GM23338 (cell line): ENCODE results near the gene CKM. TPM values are rescaled to one million over a fixed set of nuclear protein-coding genes. Genes with fewer than 3 reads are reported as not detected.

Experiments
- ATAC-seq: fragments of 200-7000 bp; cut with Tn5 transposase; 3 replicates; pipeline ENCODE4 v1.9.1; 2020
- DNase-seq: peaks from one replicate; pipeline ENCODE4 v3.0.0-alpha.2; 2015; ENCODE audit warnings: low spot score
- H2AFZ ChIP-seq: fragments of 200-600 bp; sonication (generic); 2 replicates; pipeline ENCODE4 v1.8.0; 2016; ENCODE audit warnings: antibody characterized with exemption, mild to moderate bottlenecking, moderate library complexity
- H3F3A ChIP-seq: fragments of 200-600 bp; sonication (generic); replicated peaks from 2 replicates; pipeline ENCODE4 v1.8.0; 2017; ENCODE audit warnings: antibody characterized with exemption, mixed run types, low read depth
- H3K27ac ChIP-seq: fragments of 200-600 bp; sonication (generic); 2 replicates; pipeline ENCODE4 v1.6.1; 2016; ENCODE audit warnings: low read depth
- H3K27me3 ChIP-seq: fragments of 200-600 bp; sonication (generic); 2 replicates; pipeline ENCODE4 v1.8.0; 2016; ENCODE audit warnings: mild to moderate bottlenecking, mixed run types, moderate library complexity; ENCODE audit not compliant: insufficient read depth
- H3K36me3 ChIP-seq: fragments of 200-600 bp; sonication (generic); 2 replicates; pipeline ENCODE4 v1.8.0; 2016; ENCODE audit warnings: mild to moderate bottlenecking; ENCODE audit not compliant: insufficient read depth
- H3K4me1 ChIP-seq: fragments of 200-600 bp; sonication (generic); 2 replicates; pipeline ENCODE4 v1.8.0; 2016; ENCODE audit warnings: mild to moderate bottlenecking, moderate library complexity; ENCODE audit not compliant: insufficient read depth
- H3K4me2 ChIP-seq: fragments of 200-600 bp; sonication (generic); 2 replicates; pipeline ENCODE4 v1.7.1; 2017; ENCODE audit warnings: mixed run types
- H3K4me3 ChIP-seq: fragments of 200-600 bp; sonication (generic); 2 replicates; pipeline ENCODE4 v1.6.1; 2016; ENCODE audit warnings: mixed run types
- H3K79me2 ChIP-seq: fragments of 200-600 bp; sonication (generic); replicated peaks from 2 replicates; pipeline ENCODE4 v1.8.0; 2017; ENCODE audit warnings: mild to moderate bottlenecking; ENCODE audit not compliant: insufficient read depth
- H3K9me2 ChIP-seq: fragments of 200-600 bp; sonication (generic); 2 replicates; pipeline ENCODE4 v1.8.0; 2017; ENCODE audit not compliant: insufficient read depth
- H4K20me1 ChIP-seq: fragments of 200-600 bp; sonication (generic); replicated peaks from 2 replicates; pipeline ENCODE4 v1.8.0; 2017; ENCODE audit warnings: mild to moderate bottlenecking; ENCODE audit not compliant: insufficient read depth
- H3K27ac Mint-ChIP-seq: 2 replicates; pipeline ENCODE4 v1.8.0; 2020; ENCODE audit warnings: inconsistent platforms, mild to moderate bottlenecking, moderate library complexity, mixed read lengths
- H3K27me3 Mint-ChIP-seq: 3 replicates; pipeline ENCODE4 v1.8.0; 2022; ENCODE audit warnings: low read depth, mild to moderate bottlenecking, moderate library complexity, mixed read lengths, inconsistent platforms; ENCODE audit not compliant: insufficient read depth, poor library complexity
- H3K36me3 Mint-ChIP-seq: 3 replicates; pipeline ENCODE4 v1.8.0; 2021; ENCODE audit warnings: low read depth, mild to moderate bottlenecking, inconsistent platforms, moderate library complexity, mixed read lengths
- H3K4me1 Mint-ChIP-seq: 3 replicates; pipeline ENCODE4 v1.8.0; 2020; ENCODE audit warnings: mild to moderate bottlenecking, inconsistent platforms, mixed read lengths
- H3K4me3 Mint-ChIP-seq: 3 replicates; pipeline ENCODE4 v1.8.0; 2021; ENCODE audit warnings: moderate library complexity, mild to moderate bottlenecking, inconsistent platforms, mixed read lengths
- H3K9me3 Mint-ChIP-seq: 3 replicates; pipeline ENCODE4 v1.8.0; 2020; ENCODE audit warnings: moderate library complexity, mild to moderate bottlenecking, inconsistent platforms, mixed read lengths
- CREB1 ChIP-seq: fragments of 250-450 bp; sonication (Bioruptor Pico); IDR thresholded peaks from 2 replicates; pipeline ENCODE4 v1.5.0; 2020; ENCODE audit warnings: low read depth, mild to moderate bottlenecking, moderate library complexity
- EZH2 ChIP-seq: fragments of 200-600 bp; sonication (generic); IDR thresholded peaks from one replicate; pipeline ENCODE4 v1.8.0; 2017; ENCODE audit warnings: antibody characterized with exemption, mild to moderate bottlenecking, low read depth; ENCODE audit not compliant: unreplicated experiment
- JUNB ChIP-seq: IDR thresholded peaks from one replicate; pipeline ENCODE4 v1.6.1; 2016; ENCODE audit warnings: antibody characterized with exemption; ENCODE audit not compliant: unreplicated experiment
- NANOG ChIP-seq: IDR thresholded peaks from 2 replicates; pipeline ENCODE4 v1.6.1; 2016; ENCODE audit warnings: antibody characterized with exemption, borderline replicate concordance
- POLR2AphosphoS5 ChIP-seq: IDR thresholded peaks from 2 replicates; pipeline ENCODE4 v1.6.1; 2016; ENCODE audit warnings: antibody characterized with exemption, low read depth
- STAT1 ChIP-seq: IDR thresholded peaks from one replicate; pipeline ENCODE4 v1.6.1; 2016; ENCODE audit warnings: antibody characterized with exemption; ENCODE audit not compliant: unreplicated experiment
- ZNF331 ChIP-seq: fragments of 250-450 bp; sonication (Bioruptor Pico); IDR thresholded peaks from 2 replicates; pipeline ENCODE4 v1.5.0; 2020; ENCODE audit warnings: low read depth, mild to moderate bottlenecking, moderate library complexity
- polyA plus RNA-seq: library from polyadenylated mRNA; unstranded; fragments of >200 nt; fragmentation: Nextera tagmentation; extraction: Ambion mirVana; gene quantifications from 2 replicates; pipeline ENCODE4 v1.2.1, GENCODE V29; 2016
- total RNA-seq: library from RNA; depleted of rRNA; stranded (reverse); fragments of >200 nt; shearing (Covaris generic); gene quantifications from 2 replicates; pipeline ENCODE4 v1.2.3, GENCODE V29; 2014
- TF ChIP-seq, protein P1 (sequence below): IDR thresholded peaks from one replicate; pipeline ENCODE4 v1.6.1; 2018; ENCODE audit warnings: antibody characterized with exemption; ENCODE audit not compliant: unreplicated experiment
- TF ChIP-seq, protein P2 (sequence below): fragments of 250-450 bp; sonication (Bioruptor Pico); IDR thresholded peaks from 2 replicates; pipeline ENCODE4 v1.5.0; 2020; ENCODE audit warnings: mild to moderate bottlenecking, moderate library complexity

Gene CKM
- total and polyA plus RNA-seq, 2 experiments from 2014 or later = not detected

DNA sequence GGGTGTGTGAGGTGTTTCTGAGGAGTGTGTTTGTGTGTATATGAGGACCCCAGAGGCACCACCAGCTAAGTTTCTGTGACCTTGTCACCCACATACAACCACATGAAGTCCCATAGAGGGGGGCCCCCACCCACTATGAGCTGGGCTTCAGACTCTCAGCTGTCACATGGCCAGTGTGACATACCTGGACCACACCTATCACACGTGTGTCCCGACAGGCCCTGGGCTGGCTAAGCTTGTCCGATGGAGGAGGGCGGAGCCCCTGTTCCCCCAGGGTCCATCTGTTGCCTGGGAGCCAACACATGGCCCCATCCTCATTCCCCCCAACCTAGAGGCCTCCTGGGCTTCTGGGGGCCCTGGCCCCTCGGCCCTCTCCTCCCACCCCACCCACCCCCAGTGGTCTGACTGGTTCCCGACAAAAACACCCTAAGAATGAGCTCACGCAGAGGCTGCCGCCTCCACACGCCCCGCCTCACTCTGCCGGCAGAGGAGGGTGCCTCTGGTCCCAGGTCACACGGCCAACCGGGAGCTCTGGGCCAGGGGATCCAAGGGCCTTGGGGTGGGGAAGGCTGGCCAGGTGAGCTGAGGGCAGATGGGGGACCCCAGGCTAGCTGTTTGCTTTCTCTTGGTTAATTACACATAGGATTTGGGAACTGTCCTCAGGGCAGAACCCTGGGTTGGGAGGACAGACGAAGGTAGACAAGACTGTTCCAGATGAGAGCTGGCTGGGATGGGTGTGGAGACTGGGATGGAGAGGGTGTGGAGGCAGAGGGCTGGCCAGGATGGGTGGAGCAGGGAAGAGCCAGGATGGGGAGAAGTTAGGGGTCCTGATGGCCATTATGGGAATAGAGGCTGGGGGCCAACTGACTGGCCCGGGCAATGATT is 22.2 kb upstream of the CKM start:
- peaks cover 23% of the 10 kb centered on the region for H3K27me3 ChIP-seq
- Mint-ChIP-seq H3K36me3 (peaks cover 8% of the 10 kb centered on the region), H3K4me1 (peaks cover 2% of the 10 kb centered on the region; the same call in 2 of the 3 replicates), H3K4me3 (no peak overlapping the region), H3K27ac (no peak overlapping the region), H3K9me3 (no peaks in the 10 kb centered on the region), H3K27me3 (peaks cover 12% of the 10 kb centered on the region)
- TF ChIP-seq STAT1 (no peak), EZH2 (no peak)
- H3K4me3 ChIP-seq = no peak overlapping the region
- peaks cover 6% of the 10 kb centered on the region; the same call in 1 of the 2 replicates for H3F3A ChIP-seq
- no peak overlapping the region for H3K27ac ChIP-seq
- DNase-seq (no peak), ATAC-seq (no peak)
- no peaks in the 10 kb centered on the region for H4K20me1 ChIP-seq
- H3K4me2 ChIP-seq = no peak overlapping the region
- no peaks in the 10 kb centered on the region for H3K9me2 ChIP-seq
- no peaks in the 10 kb centered on the region for H3K4me1 ChIP-seq
- no peak overlapping the region for H2AFZ ChIP-seq
- no peaks in the 10 kb centered on the region for H3K79me2 ChIP-seq
- no peaks in the 10 kb centered on the region for H3K36me3 ChIP-seq

DNA sequence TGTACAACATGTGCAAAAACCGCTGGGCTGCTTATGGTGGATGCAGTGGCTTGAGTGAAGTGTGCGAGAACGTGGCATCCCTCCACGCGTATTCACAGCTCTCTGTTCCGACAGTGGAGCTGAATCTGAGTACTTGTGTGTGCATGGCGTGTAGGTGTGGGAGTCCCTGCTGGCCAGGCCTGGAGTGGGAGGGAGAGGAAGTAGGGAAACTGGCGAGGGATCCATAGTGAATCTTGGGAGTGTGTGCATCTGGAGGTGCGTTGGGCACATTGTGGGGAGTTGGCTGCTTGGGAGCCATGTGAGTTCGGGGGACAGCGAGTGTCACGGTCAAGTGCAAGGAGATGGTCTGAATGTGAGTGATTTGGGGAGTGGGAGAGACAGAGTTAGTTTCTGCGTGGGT is 20.2 kb upstream of the CKM start:
- H3K27me3 Mint-ChIP-seq = peaks cover 19% of the 10 kb centered on the region
- no peak overlapping the region for H3K27ac Mint-ChIP-seq
- TF ChIP-seq, protein P1, sequence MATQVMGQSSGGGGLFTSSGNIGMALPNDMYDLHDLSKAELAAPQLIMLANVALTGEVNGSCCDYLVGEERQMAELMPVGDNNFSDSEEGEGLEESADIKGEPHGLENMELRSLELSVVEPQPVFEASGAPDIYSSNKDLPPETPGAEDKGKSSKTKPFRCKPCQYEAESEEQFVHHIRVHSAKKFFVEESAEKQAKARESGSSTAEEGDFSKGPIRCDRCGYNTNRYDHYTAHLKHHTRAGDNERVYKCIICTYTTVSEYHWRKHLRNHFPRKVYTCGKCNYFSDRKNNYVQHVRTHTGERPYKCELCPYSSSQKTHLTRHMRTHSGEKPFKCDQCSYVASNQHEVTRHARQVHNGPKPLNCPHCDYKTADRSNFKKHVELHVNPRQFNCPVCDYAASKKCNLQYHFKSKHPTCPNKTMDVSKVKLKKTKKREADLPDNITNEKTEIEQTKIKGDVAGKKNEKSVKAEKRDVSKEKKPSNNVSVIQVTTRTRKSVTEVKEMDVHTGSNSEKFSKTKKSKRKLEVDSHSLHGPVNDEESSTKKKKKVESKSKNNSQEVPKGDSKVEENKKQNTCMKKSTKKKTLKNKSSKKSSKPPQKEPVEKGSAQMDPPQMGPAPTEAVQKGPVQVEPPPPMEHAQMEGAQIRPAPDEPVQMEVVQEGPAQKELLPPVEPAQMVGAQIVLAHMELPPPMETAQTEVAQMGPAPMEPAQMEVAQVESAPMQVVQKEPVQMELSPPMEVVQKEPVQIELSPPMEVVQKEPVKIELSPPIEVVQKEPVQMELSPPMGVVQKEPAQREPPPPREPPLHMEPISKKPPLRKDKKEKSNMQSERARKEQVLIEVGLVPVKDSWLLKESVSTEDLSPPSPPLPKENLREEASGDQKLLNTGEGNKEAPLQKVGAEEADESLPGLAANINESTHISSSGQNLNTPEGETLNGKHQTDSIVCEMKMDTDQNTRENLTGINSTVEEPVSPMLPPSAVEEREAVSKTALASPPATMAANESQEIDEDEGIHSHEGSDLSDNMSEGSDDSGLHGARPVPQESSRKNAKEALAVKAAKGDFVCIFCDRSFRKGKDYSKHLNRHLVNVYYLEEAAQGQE = no peak
- TF ChIP-seq CREB1 (CRISPR knock-in tag) (no peak), POLR2AphosphoS5 (no peak), JUNB (no peak), NANOG (no peak), ZNF331 (CRISPR knock-in tag) (no peak)
- TF ChIP-seq, protein P2, sequence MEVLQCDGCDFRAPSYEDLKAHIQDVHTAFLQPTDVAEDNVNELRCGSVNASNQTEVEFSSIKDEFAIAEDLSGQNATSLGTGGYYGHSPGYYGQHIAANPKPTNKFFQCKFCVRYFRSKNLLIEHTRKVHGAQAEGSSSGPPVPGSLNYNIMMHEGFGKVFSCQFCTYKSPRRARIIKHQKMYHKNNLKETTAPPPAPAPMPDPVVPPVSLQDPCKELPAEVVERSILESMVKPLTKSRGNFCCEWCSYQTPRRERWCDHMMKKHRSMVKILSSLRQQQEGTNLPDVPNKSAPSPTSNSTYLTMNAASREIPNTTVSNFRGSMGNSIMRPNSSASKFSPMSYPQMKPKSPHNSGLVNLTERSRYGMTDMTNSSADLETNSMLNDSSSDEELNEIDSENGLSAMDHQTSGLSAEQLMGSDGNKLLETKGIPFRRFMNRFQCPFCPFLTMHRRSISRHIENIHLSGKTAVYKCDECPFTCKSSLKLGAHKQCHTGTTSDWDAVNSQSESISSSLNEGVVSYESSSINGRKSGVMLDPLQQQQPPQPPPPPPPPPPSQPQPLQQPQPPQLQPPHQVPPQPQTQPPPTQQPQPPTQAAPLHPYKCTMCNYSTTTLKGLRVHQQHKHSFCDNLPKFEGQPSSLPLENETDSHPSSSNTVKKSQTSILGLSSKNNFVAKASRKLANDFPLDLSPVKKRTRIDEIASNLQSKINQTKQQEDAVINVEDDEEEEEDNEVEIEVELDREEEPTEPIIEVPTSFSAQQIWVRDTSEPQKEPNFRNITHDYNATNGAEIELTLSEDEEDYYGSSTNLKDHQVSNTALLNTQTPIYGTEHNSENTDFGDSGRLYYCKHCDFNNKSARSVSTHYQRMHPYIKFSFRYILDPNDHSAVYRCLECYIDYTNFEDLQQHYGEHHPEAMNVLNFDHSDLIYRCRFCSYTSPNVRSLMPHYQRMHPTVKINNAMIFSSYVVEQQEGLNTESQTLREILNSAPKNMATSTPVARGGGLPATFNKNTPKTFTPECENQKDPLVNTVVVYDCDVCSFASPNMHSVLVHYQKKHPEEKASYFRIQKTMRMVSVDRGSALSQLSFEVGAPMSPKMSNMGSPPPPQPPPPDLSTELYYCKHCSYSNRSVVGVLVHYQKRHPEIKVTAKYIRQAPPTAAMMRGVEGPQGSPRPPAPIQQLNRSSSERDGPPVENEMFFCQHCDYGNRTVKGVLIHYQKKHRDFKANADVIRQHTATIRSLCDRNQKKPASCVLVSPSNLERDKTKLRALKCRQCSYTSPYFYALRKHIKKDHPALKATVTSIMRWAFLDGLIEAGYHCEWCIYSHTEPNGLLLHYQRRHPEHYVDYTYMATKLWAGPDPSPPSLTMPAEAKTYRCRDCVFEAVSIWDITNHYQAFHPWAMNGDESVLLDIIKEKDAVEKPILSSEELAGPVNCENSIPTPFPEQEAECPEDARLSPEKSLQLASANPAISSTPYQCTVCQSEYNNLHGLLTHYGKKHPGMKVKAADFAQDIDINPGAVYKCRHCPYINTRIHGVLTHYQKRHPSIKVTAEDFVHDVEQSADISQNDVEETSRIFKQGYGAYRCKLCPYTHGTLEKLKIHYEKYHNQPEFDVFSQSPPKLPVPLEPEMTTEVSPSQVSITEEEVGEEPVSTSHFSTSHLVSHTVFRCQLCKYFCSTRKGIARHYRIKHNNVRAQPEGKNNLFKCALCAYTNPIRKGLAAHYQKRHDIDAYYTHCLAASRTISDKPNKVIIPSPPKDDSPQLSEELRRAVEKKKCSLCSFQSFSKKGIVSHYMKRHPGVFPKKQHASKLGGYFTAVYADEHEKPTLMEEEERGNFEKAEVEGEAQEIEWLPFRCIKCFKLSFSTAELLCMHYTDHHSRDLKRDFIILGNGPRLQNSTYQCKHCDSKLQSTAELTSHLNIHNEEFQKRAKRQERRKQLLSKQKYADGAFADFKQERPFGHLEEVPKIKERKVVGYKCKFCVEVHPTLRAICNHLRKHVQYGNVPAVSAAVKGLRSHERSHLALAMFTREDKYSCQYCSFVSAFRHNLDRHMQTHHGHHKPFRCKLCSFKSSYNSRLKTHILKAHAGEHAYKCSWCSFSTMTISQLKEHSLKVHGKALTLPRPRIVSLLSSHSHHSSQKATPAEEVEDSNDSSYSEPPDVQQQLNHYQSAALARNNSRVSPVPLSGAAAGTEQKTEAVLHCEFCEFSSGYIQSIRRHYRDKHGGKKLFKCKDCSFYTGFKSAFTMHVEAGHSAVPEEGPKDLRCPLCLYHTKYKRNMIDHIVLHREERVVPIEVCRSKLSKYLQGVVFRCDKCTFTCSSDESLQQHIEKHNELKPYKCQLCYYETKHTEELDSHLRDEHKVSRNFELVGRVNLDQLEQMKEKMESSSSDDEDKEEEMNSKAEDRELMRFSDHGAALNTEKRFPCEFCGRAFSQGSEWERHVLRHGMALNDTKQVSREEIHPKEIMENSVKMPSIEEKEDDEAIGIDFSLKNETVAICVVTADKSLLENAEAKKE (CRISPR knock-in tag) = no peak

More for the DNA sequence above, 20.2 kb upstream of the CKM start:
- Histone ChIP-seq H3F3A (peaks cover 9% of the 10 kb centered on the region; the same call in 1 of the 2 replicates), H4K20me1 (no peaks in the 10 kb centered on the region), H2AFZ (no peak overlapping the region), H3K4me2 (no peak overlapping the region), H3K27me3 (peaks cover 27% of the 10 kb centered on the region), H3K9me2 (no peaks in the 10 kb centered on the region), H3K79me2 (no peaks in the 10 kb centered on the region), H3K4me3 (no peak overlapping the region), H3K27ac (no peak overlapping the region), H3K36me3 (no peaks in the 10 kb centered on the region), H3K4me1 (no peaks in the 10 kb centered on the region)
- Mint-ChIP-seq H3K4me3 (no peak overlapping the region), H3K4me1 (peaks cover 2% of the 10 kb centered on the region; the same call in 1 of the 3 replicates), H3K36me3 (peaks cover 3% of the 10 kb centered on the region; the same call in 1 of the 3 replicates), H3K9me3 (no peaks in the 10 kb centered on the region)
- DNase-seq = no peak
- ATAC-seq = no peak
